ENCODE measurements around the gene TNF.

The TNF gene

GRCh38 chr6:31544676-31545075 lies 30.7 kb upstream of the TNF start:
- peaks cover 13% of the 10 kb centered on the region for H3K27me3 ChIP-seq (ENCODE audit: insufficient read depth, low read length, poor library complexity, severe bottlenecking)
- H3F3A ChIP-seq (ENCODE audit: low read depth): no peaks in the 10 kb centered on the region; the same call in 1 of the 2 replicates
- H3K79me2 ChIP-seq (ENCODE audit: insufficient read depth, low read length): peaks cover 76% of the 10 kb centered on the region
- TF ChIP-seq, protein P1, sequence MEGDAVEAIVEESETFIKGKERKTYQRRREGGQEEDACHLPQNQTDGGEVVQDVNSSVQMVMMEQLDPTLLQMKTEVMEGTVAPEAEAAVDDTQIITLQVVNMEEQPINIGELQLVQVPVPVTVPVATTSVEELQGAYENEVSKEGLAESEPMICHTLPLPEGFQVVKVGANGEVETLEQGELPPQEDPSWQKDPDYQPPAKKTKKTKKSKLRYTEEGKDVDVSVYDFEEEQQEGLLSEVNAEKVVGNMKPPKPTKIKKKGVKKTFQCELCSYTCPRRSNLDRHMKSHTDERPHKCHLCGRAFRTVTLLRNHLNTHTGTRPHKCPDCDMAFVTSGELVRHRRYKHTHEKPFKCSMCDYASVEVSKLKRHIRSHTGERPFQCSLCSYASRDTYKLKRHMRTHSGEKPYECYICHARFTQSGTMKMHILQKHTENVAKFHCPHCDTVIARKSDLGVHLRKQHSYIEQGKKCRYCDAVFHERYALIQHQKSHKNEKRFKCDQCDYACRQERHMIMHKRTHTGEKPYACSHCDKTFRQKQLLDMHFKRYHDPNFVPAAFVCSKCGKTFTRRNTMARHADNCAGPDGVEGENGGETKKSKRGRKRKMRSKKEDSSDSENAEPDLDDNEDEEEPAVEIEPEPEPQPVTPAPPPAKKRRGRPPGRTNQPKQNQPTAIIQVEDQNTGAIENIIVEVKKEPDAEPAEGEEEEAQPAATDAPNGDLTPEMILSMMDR (conservative IDR thresholded peaks at IDR 0.05; ENCODE audit: low read length): no peak
- no peak for TF ChIP-seq EZH2phosphoT487 (IDR thresholded peaks at IDR 0.05; ENCODE audit: borderline replicate concordance)
- H3K9me2 ChIP-seq (replicated peaks; ENCODE audit: low read depth, low read length): no peaks in the 10 kb centered on the region
- H4K20me1 ChIP-seq (ENCODE audit: insufficient read depth, low read length, poor library complexity, severe bottlenecking): peaks cover 24% of the 10 kb centered on the region
- no peak overlapping the region for H3K4me3 ChIP-seq (ENCODE audit: low read length, poor library complexity, severe bottlenecking)
- no peak overlapping the region for H3K9ac ChIP-seq (ENCODE audit: low read depth, low read length, poor library complexity, severe bottlenecking)
- peaks cover 12% of the 10 kb centered on the region for H3K36me3 ChIP-seq (ENCODE audit: insufficient read depth, low read length)
- no peak overlapping the region for H3K4me2 ChIP-seq (ENCODE audit: low read depth, low read length, poor library complexity, severe bottlenecking)
- H3K4me1 ChIP-seq (ENCODE audit: insufficient read depth, low read length, poor library complexity, severe bottlenecking): peaks cover 38% of the 10 kb centered on the region
- H3K9me3 ChIP-seq (ENCODE audit: insufficient read depth, low read depth, low read length): no peaks in the 10 kb centered on the region
- no peak overlapping the region for H2AFZ ChIP-seq (ENCODE audit: low read length)

DNA sequence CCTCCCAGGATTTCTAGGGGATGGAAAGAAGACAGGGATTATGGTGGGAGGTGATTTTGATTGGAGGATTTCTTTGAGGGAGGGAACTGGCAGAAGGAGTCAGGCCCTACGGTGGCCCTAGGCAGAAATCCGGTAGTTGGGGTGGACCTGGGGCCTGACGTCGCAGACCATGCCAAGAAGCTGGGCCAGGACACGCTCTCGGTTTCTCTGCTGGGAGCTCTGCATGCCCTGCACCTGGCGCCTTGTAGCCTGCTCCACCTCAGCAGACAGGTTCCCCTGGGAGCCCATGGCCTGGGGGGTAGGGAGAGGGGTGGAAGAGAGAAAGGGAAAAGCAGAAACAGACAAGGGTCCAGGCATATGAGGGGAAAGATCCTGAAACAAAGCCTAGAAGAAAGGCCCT lies 30.1 kb upstream of the TNF start:
- Histone ChIP-seq H3K4me3 (ENCODE audit: low read length, poor library complexity, severe bottlenecking) (no peak overlapping the region), H3K4me2 (ENCODE audit: low read depth, low read length, poor library complexity, severe bottlenecking) (no peak overlapping the region), H2AFZ (ENCODE audit: low read length) (no peak overlapping the region), H3F3A (ENCODE audit: low read depth) (no peaks in the 10 kb centered on the region; the same call in 1 of the 2 replicates), H3K9me3 (ENCODE audit: insufficient read depth, low read depth, low read length) (no peaks in the 10 kb centered on the region), H3K4me1 (ENCODE audit: insufficient read depth, low read length, poor library complexity, severe bottlenecking) (peaks cover 32% of the 10 kb centered on the region), H3K79me2 (ENCODE audit: insufficient read depth, low read length) (peaks cover 72% of the 10 kb centered on the region), H3K9ac (ENCODE audit: low read depth, low read length, poor library complexity, severe bottlenecking) (peak overlapping the region; percentile 88), H3K9me2 (replicated peaks; ENCODE audit: low read depth, low read length) (no peaks in the 10 kb centered on the region), H4K20me1 (ENCODE audit: insufficient read depth, low read length, poor library complexity, severe bottlenecking) (peaks cover 18% of the 10 kb centered on the region), H3K36me3 (ENCODE audit: insufficient read depth, low read length) (peaks cover 6% of the 10 kb centered on the region; the same call in 1 of the 2 replicates), H3K27me3 (ENCODE audit: insufficient read depth, low read length, poor library complexity, severe bottlenecking) (peaks cover 13% of the 10 kb centered on the region)
- TF ChIP-seq EZH2phosphoT487 (IDR thresholded peaks at IDR 0.05; ENCODE audit: borderline replicate concordance): no peak
- TF ChIP-seq, protein P1 (conservative IDR thresholded peaks at IDR 0.05; ENCODE audit: low read length): no peak

- Histone ChIP-seq H3K9me3 (ENCODE audit: insufficient read depth, low read depth, low read length) (no peaks in the 10 kb centered on the region), H4K20me1 (ENCODE audit: insufficient read depth, low read length, poor library complexity, severe bottlenecking) (peaks cover 6% of the 10 kb centered on the region), H3K36me3 (ENCODE audit: insufficient read depth, low read length) (no peaks in the 10 kb centered on the region), H3F3A (ENCODE audit: low read depth) (no peaks in the 10 kb centered on the region; the same call in 1 of the 2 replicates), H3K79me2 (ENCODE audit: insufficient read depth, low read length) (peaks cover 71% of the 10 kb centered on the region), H3K9ac (ENCODE audit: low read depth, low read length, poor library complexity, severe bottlenecking) (peak within 1 kb of the TSS; percentile 88), H2AFZ (ENCODE audit: low read length) (peak within 1 kb of the TSS; percentile 77), H3K9me2 (replicated peaks; ENCODE audit: low read depth, low read length) (no peaks in the 10 kb centered on the region), H3K4me2 (ENCODE audit: low read depth, low read length, poor library complexity, severe bottlenecking) (peak within 1 kb of the TSS; percentile 92), H3K27me3 (ENCODE audit: insufficient read depth, low read length, poor library complexity, severe bottlenecking) (peaks cover 4% of the 10 kb centered on the region), H3K4me1 (ENCODE audit: insufficient read depth, low read length, poor library complexity, severe bottlenecking) (peaks cover 31% of the 10 kb centered on the region), H3K4me3 (ENCODE audit: low read length, poor library complexity, severe bottlenecking) (peak within 1 kb of the TSS; percentile 79)
- no peak for TF ChIP-seq EZH2phosphoT487 (IDR thresholded peaks at IDR 0.05; ENCODE audit: borderline replicate concordance)
- TF ChIP-seq, protein P1 (conservative IDR thresholded peaks at IDR 0.05; ENCODE audit: low read length): peak; percentile 99
Measured at GRCh38 chr6:31546339-31546957, 28.9 kb upstream of the TNF start, which contains the start of gene ATP6V1G2. ATP6V1G2 (minus strand) TSS chr6:31546608; CDS start chr6:31546559, 49 bp downstream.

Data from Loucy (cell line).